Left ventricle myocardium inferior (tissue), 1 donor: ENCODE measurements around the gene EFNA5. TPM values are rescaled to one million over a fixed set of nuclear protein-coding genes. Genes with fewer than 3 reads are reported as not detected.

Source experiments
- DNase-seq: peaks from one replicate; pipeline ENCODE4 v3.0.0-alpha.2; 2020
- H3K27ac ChIP-seq: fragments of 200-600 bp; replicated peaks from 2 replicates; pipeline ENCODE4 v1.8.0; 2021
- H3K27me3 ChIP-seq: fragments of 200-600 bp; 2 replicates; pipeline ENCODE4 v1.8.0; 2021; ENCODE audit warnings: low read depth
- H3K36me3 ChIP-seq: fragments of 200-600 bp; 2 replicates; pipeline ENCODE4 v1.8.0; 2021
- H3K4me1 ChIP-seq: fragments of 200-600 bp; 2 replicates; pipeline ENCODE4 v1.8.0; 2021
- H3K4me3 ChIP-seq: fragments of 200-600 bp; 2 replicates; pipeline ENCODE4 v1.8.0; 2021; ENCODE audit warnings: mild to moderate bottlenecking, moderate library complexity
- H3K9me3 ChIP-seq: fragments of 200-600 bp; replicated peaks from 2 replicates; pipeline ENCODE4 v1.8.0; 2021
- CTCF ChIP-seq: fragments of 200-600 bp; IDR thresholded peaks from 2 replicates; pipeline ENCODE4 v1.8.0; 2021; ENCODE audit warnings: antibody characterized with exemption, mild to moderate bottlenecking, borderline replicate concordance
- intact Hi-C: fragments of 100-400 bp; cut with micrococcal nuclease; formaldehyde crosslinking; loops from one replicate; pipeline ENCODE4 v1.11.0; 2022
- total RNA-seq: library from RNA; stranded (reverse); fragmentation: NEBNext Ultra II Directional; extraction: Animal tissue kit (Norgen Biotek cat#: 25700); gene quantifications from one replicate; pipeline ENCODE4 v1.2.1, GENCODE V29; 2021
- donor health status: DM: no; HTN: yes; CAD: no; lungs with severe emphysema.

The EFNA5 gene
- total RNA-seq, 1 donor from 2014 or later: 28.2 TPM

GRCh38 chr5:107378218-107378899 is 292.4 kb downstream of the EFNA5 start:
- Histone ChIP-seq H3K27ac (no peak overlapping the region), H3K4me1 (peaks cover 12% of the 10 kb centered on the region), H3K9me3 (no peaks in the 10 kb centered on the region), H3K4me3 (no peak overlapping the region), H3K36me3 (no peaks in the 10 kb centered on the region), H3K27me3 (no peaks in the 10 kb centered on the region)
- no peak for DNase-seq
- intact Hi-C loops: no loop called here
- TF ChIP-seq CTCF: no peak

- peaks cover 11% of the 10 kb centered on the region for H3K4me1 ChIP-seq
- H3K27ac ChIP-seq: no peak overlapping the region
- no peaks in the 10 kb centered on the region for H3K27me3 ChIP-seq
- no peak for TF ChIP-seq CTCF
- no peaks in the 10 kb centered on the region for H3K36me3 ChIP-seq
- no peak overlapping the region for H3K4me3 ChIP-seq
- intact Hi-C loops: no loop called here
- H3K9me3 ChIP-seq: no peaks in the 10 kb centered on the region
- no peak for DNase-seq
Observed at GRCh38 chr5:107377277-107377609, 293.5 kb downstream of the EFNA5 start.

- Histone ChIP-seq H3K27ac (no peak overlapping the region), H3K4me1 (peaks cover 6% of the 10 kb centered on the region), H3K36me3 (no peaks in the 10 kb centered on the region), H3K9me3 (no peaks in the 10 kb centered on the region), H3K4me3 (no peak overlapping the region), H3K27me3 (no peaks in the 10 kb centered on the region)
- intact Hi-C loops: no loop called here
- no peak for TF ChIP-seq CTCF
- no peak for DNase-seq
Observed at GRCh38 chr5:107376546-107377276, 294.0 kb downstream of the EFNA5 start.

GRCh38 chr5:107373549-107374263 is 297.0 kb downstream of the EFNA5 start:
- Histone ChIP-seq H3K4me3 (no peak overlapping the region), H3K27ac (no peak overlapping the region), H3K27me3 (no peaks in the 10 kb centered on the region), H3K4me1 (no peaks in the 10 kb centered on the region), H3K9me3 (no peaks in the 10 kb centered on the region), H3K36me3 (no peaks in the 10 kb centered on the region)
- intact Hi-C loops: no loop called here
- no peak for TF ChIP-seq CTCF
- DNase-seq: no peak

GRCh38 chr5:107372723-107373450 is 297.9 kb downstream of the EFNA5 start:
- H3K27me3 ChIP-seq: no peaks in the 10 kb centered on the region
- intact Hi-C loops: no loop called here
- H3K27ac ChIP-seq: no peak overlapping the region
- H3K9me3 ChIP-seq: no peaks in the 10 kb centered on the region
- H3K4me1 ChIP-seq: no peaks in the 10 kb centered on the region
- no peak overlapping the region for H3K4me3 ChIP-seq
- no peak for DNase-seq
- no peak for TF ChIP-seq CTCF
- no peaks in the 10 kb centered on the region for H3K36me3 ChIP-seq
